DOHH2 (cell line): ENCODE data around the gene PREPL.

Source experiments
- EZH2phosphoT487 ChIP-seq: fragments of 200-600 bp; sonication (generic); IDR thresholded peaks from 2 replicates; pipeline ENCODE4 v1.6.1; 2017; ENCODE audit warnings: borderline replicate concordance, mild to moderate bottlenecking, antibody characterized with exemption, low read length, moderate library complexity, mixed read lengths
- TF ChIP-seq, protein P1 (sequence below): fragments of 200-600 bp; sonication (generic); IDR thresholded peaks from one replicate; pipeline ENCODE4 v1.5.1; 2014; ENCODE audit warnings: antibody characterized with exemption, mild to moderate bottlenecking, low read depth, low read length; ENCODE audit not compliant: poor library complexity, severe bottlenecking

- TF ChIP-seq, protein P1, sequence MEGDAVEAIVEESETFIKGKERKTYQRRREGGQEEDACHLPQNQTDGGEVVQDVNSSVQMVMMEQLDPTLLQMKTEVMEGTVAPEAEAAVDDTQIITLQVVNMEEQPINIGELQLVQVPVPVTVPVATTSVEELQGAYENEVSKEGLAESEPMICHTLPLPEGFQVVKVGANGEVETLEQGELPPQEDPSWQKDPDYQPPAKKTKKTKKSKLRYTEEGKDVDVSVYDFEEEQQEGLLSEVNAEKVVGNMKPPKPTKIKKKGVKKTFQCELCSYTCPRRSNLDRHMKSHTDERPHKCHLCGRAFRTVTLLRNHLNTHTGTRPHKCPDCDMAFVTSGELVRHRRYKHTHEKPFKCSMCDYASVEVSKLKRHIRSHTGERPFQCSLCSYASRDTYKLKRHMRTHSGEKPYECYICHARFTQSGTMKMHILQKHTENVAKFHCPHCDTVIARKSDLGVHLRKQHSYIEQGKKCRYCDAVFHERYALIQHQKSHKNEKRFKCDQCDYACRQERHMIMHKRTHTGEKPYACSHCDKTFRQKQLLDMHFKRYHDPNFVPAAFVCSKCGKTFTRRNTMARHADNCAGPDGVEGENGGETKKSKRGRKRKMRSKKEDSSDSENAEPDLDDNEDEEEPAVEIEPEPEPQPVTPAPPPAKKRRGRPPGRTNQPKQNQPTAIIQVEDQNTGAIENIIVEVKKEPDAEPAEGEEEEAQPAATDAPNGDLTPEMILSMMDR, result no peak
- TF ChIP-seq EZH2phosphoT487, result no peak
These were observed 1.1 kb upstream of the PREPL start for GRCh38 chr2:44362207-44363015.
